ENCODE measurements around the gene KLF17. TPM values are rescaled to one million over a fixed set of nuclear protein-coding genes. Genes with fewer than 3 reads are reported as not detected.

KLF17 gene
- total RNA-seq, 1 experiment from 2014 or later = not detected

DNA sequence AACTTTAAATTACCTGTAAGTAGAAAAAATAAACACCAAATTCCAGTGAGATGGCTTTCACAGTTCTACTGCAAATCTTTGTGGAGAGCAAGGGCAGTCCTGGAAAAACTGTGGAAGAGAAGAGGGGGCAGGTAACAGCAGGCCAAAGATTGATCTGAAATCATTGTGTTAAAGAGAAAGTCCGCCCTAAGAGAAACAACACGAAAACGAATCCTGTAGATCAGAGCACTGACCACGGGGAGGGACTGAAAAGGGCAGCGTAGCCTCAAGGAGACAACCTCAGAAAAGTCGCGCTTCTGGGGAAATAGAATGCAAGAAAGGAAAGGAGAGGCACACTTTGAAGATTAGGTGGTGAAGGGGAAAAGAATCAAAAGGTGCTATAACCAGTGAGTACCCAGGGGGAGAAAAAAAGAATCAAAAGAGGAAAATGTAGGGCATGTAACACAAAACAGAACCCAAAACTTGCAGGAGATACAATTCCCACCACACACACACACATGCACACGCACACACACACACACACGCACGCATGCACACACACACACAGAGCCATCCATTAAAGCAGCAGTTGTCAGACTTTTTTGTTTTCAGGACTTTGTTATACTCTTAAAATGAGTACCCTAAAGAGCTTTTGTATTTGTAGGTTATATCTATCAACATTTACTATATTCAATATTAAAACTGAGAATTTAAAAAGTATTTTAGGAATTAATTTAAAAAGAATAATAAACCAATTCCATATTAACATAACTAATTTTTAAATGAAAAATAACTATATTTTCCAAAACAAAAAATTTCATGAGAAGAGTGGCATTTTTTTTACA is 28.0 kb upstream of the KLF17 start:
- no peak overlapping the region for H3K27ac ChIP-seq
- H3K4me3 ChIP-seq = no peak overlapping the region
- no peak for DNase-seq (ENCODE audit: low read depth in 1 of 2, low spot score in 2 of 2)
- 0 out of 2 replicates have a peak, but pooled peaks cover 4% of the 10 kb centered on the region for H3K9me3 ChIP-seq (replicated peaks)
- H3K27me3 ChIP-seq (replicated peaks) = no peaks in the 10 kb centered on the region
- H3K36me3 ChIP-seq = no peaks in the 10 kb centered on the region
- peaks cover 4% of the 10 kb centered on the region; the same call in 1 of the 2 replicates for H3K4me1 ChIP-seq (replicated peaks)

DNA sequence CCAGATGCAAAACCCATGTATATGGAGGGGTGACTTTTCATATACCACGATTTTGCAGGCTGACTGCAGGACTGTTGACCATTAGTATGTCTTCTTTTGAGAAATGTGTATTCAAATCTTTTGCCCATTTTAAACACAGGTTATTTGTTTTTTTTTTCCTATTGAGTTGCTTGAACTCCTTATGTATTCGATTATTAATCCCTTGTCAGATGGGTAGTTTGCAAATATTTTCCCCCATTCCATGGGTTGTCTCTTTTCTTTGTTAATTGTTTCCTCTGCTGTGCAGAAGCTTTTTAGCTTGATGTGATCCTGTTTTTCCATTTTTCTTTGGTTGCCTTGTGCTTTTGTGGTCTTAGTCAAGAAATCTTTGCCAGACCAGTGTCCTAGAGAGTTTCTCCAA is 24.6 kb upstream of the KLF17 start:
- Histone ChIP-seq H3K4me3 (no peak overlapping the region), H3K4me1 (replicated peaks) (peaks cover 4% of the 10 kb centered on the region; the same call in 1 of the 2 replicates), H3K27ac (no peak overlapping the region), H3K36me3 (no peaks in the 10 kb centered on the region), H3K27me3 (replicated peaks) (no peaks in the 10 kb centered on the region), H3K9me3 (replicated peaks) (0 out of 2 replicates have a peak, but pooled peaks cover 4% of the 10 kb centered on the region)
- no peak for DNase-seq (ENCODE audit: low read depth in 1 of 2, low spot score in 2 of 2)

DNA sequence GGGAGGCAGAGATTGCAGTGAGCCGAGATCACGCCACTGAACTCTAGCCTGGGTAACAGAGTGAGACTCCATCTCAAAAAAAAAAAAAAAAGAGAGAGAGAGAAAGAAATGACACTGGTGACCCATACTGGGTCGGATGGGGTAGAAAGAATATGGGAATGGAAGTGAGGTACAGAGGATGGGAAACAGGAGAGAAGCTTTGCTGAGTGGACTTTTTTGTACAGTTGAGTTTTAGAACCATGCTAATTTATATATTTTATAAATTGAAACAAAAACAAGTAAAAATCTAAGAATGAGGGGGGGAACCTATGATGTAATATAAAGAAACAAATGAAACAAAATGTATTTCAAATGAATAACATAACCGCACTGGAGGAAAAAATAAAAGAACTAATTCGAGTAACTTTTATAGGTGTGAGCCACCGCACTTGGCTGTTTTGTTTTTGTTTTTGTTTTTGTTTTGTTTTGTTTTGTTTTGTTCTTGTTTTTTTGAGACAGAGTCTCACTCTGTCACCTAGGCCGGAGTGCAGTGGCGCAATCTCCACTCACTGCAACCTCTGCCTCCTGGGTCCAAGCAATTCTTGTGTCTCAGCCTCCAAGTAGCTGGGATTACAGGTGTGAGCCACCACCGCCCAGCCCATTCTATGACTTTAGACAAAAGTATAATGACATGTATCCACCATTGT is 18.3 kb upstream of the KLF17 start:
- Histone ChIP-seq H3K27me3 (replicated peaks) (no peaks in the 10 kb centered on the region), H3K27ac (no peak overlapping the region), H3K4me3 (no peak overlapping the region), H3K4me1 (replicated peaks) (no peaks in the 10 kb centered on the region), H3K36me3 (no peaks in the 10 kb centered on the region), H3K9me3 (replicated peaks) (no peaks in the 10 kb centered on the region)
- DNase-seq (ENCODE audit: low read depth in 1 of 2, low spot score in 2 of 2) = no peak

DNA sequence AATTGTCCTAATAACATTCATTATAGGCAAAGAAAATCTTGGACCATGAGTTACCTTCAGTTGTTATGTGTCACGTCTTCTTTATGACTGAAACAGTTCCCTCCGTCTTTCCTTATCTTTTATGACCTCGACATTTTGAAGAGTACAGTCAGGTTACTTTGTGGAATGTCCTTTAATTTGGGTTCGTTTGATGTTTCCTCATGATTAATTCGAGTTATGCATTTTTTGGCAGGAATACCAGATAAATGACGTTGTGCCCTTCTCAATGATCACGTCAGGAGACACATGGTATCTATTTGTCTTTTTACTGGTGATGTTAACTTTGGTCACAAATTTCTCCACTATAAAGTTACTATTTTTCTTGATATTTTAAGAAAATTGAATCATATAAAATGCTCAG is 17.3 kb upstream of the KLF17 start:
- no peak overlapping the region for H3K27ac ChIP-seq
- H3K4me3 ChIP-seq = no peak overlapping the region
- no peaks in the 10 kb centered on the region for H3K27me3 ChIP-seq (replicated peaks)
- no peaks in the 10 kb centered on the region for H3K4me1 ChIP-seq (replicated peaks)
- H3K36me3 ChIP-seq = no peaks in the 10 kb centered on the region
- no peak for DNase-seq (ENCODE audit: low read depth in 1 of 2, low spot score in 2 of 2)
- H3K9me3 ChIP-seq (replicated peaks) = no peaks in the 10 kb centered on the region

DNA sequence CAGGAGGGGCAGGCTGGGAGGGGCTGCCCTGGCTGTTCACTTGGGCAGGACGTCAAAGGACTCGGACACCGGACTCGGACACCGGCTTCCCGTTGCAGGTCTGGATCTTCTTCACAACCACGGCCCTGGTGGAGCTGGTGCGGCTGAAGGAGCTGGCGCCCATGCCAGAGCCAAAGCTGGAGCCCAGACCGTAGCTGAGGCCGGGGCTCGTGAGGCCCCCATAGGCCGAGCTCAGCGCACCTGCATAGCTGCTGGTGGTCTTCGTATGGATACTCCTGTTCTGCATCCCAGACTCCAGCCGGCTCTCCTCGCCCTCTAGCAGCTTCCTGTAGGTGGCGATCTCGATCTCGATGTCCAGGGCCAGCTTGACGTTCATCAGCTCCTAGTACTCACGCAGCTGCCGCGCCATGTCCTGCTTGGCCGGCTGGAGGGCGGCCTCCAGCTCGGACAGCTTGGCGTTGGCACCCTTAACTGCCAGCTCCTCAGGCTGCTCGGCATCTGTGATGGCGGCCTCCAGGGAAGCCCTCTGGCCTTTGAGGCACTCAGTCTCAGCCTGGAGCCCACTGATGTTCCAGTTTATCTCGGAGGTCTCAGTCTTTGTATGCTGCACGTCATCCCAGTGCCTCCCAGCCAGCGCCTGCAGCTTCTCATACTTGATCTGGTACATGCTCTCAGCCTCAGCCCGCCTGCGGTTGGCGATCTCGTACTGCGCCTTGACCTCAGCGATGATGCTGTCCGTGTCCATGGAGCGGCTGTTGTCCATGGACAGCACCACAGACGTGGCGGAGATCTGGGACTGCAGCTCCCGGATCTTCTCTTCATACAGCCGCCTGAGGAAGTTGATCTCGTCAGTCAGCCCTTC is 15.1 kb upstream of the KLF17 start:
- peak in 1 of 2 experiments; percentile 12 for DNase-seq (ENCODE audit: low read depth in 1 of 2, low spot score in 2 of 2)
- Histone ChIP-seq H3K36me3 (no peaks in the 10 kb centered on the region), H3K4me3 (no peak overlapping the region), H3K4me1 (replicated peaks) (no peaks in the 10 kb centered on the region), H3K27ac (no peak overlapping the region), H3K27me3 (replicated peaks) (no peaks in the 10 kb centered on the region; the same call in 1 of the 2 replicates), H3K9me3 (replicated peaks) (no peaks in the 10 kb centered on the region)

DNA sequence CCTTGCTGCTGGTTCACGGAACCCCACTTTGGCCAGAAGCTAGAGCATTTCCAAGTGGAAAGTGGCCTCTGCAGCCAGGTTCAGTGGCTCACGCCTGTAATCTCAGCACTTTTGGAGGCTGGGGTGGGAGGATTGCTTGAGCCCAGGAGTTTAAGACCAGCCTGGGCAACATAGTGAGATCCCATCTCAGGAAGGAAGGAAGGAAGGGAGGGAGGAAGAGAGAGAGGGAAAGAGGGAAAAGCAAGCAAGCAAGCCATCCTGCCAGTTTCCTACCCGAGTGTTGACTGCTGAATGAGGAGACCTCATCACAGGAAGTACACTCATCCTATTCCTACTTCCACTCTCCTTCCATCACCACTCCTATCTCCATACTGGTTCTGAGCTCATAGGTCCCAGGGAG is 12.8 kb upstream of the KLF17 start:
- Histone ChIP-seq H3K27ac (no peak overlapping the region), H3K36me3 (no peaks in the 10 kb centered on the region), H3K27me3 (replicated peaks) (no peaks in the 10 kb centered on the region; the same call in 1 of the 2 replicates), H3K4me3 (no peak overlapping the region), H3K9me3 (replicated peaks) (no peaks in the 10 kb centered on the region), H3K4me1 (replicated peaks) (no peaks in the 10 kb centered on the region)
- DNase-seq (ENCODE audit: low read depth in 1 of 2, low spot score in 2 of 2) = no peak

DNA sequence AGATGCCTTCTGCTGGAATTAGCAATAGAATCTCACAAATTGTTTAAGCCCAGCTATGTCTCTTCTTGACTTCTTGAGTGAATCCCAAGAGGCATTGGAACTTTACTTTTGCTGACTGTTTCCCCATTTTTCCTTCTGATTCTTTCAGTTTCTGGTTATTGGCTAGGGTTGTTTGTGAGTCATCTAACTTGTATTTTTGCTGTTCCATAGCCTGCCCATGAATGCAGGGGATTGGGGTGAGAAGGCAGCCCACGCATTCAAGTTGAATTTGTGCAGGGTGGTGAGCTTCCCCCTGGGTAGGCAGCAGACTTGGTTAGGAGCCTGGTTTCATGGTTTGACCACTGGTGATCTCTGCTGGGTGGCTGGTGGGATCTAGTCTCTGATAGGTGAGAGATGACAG is 10.4 kb upstream of the KLF17 start:
- DNase-seq (ENCODE audit: low read depth in 1 of 2, low spot score in 2 of 2) = peak in 1 of 2 experiments; percentile 14
- Histone ChIP-seq H3K4me3 (no peak overlapping the region), H3K36me3 (no peaks in the 10 kb centered on the region), H3K4me1 (replicated peaks) (no peaks in the 10 kb centered on the region), H3K27ac (no peak overlapping the region), H3K27me3 (replicated peaks) (no peaks in the 10 kb centered on the region; the same call in 1 of the 2 replicates), H3K9me3 (replicated peaks) (no peaks in the 10 kb centered on the region)

DNA sequence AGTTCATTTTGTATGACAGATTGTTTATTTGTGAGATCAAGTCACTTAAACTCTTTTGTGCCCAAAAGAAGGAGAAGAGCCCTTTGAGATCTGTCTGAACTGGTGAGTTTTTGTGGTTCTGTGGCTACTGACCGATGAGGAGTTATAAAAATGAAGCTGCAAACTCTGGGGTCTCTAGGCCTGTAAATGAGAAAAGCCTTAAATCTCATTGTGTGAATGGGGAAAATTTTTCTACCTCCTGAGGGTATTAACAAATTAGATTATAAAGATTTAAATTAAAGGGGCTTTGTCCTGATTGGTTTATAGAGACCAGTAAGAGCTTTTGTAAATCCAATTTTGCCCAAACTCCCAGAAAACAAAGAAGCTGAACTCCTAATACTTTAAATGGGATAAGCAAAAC is 9.7 kb upstream of the KLF17 start:
- no peak for DNase-seq (ENCODE audit: low read depth in 1 of 2, low spot score in 2 of 2)
- no peaks in the 10 kb centered on the region for H3K36me3 ChIP-seq
- H3K9me3 ChIP-seq (replicated peaks) = no peaks in the 10 kb centered on the region
- no peaks in the 10 kb centered on the region for H3K4me1 ChIP-seq (replicated peaks)
- no peak overlapping the region for H3K27ac ChIP-seq
- no peaks in the 10 kb centered on the region; the same call in 1 of the 2 replicates for H3K27me3 ChIP-seq (replicated peaks)
- no peak overlapping the region for H3K4me3 ChIP-seq

DNA sequence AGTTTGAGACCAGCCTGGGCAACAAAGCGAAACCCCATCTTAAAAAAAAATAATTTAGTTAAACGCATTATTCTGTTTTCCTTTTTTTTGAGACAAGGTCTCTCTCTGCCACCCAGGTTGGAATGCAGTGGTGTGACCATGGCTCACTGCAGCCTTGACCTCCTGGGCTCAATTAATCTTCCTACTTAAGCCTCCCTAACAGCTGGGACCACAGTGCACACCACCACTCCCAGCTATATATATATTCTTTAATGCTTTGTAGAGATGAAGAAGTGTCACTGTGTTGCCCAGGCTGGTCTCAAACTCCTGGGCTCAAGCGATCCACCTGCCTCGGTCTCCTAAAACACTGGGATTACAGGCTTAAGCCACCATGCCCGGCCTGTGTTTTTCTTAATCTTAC is 7.7 kb upstream of the KLF17 start:
- H3K4me1 ChIP-seq (replicated peaks) = no peaks in the 10 kb centered on the region
- no peaks in the 10 kb centered on the region for H3K36me3 ChIP-seq
- no peaks in the 10 kb centered on the region; the same call in 1 of the 2 replicates for H3K27me3 ChIP-seq (replicated peaks)
- no peak overlapping the region for H3K27ac ChIP-seq
- H3K4me3 ChIP-seq = no peak overlapping the region
- DNase-seq (ENCODE audit: low read depth in 1 of 2, low spot score in 2 of 2) = no peak
- H3K9me3 ChIP-seq (replicated peaks) = no peaks in the 10 kb centered on the region

DNA sequence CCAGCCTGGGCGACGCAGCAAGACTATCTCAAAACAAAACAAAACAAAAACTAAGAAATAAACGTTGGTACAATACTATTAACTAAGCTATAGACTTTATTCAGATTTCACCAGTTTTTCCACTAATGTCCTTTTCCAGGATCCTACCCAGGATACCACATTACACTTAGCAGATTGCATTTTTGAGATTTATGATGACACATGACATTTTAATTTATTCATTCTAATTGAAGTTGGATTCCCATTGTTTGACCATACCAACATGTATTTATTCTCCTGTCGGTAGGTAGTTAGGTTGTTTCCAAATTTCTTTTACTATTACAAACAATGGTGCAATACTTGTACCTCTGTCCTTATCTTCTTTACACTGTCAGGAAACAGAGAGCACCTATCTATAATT is 6.8 kb upstream of the KLF17 start:
- H3K27me3 ChIP-seq (replicated peaks) = no peaks in the 10 kb centered on the region; the same call in 1 of the 2 replicates
- no peak overlapping the region for H3K27ac ChIP-seq
- H3K36me3 ChIP-seq = no peaks in the 10 kb centered on the region
- no peaks in the 10 kb centered on the region for H3K4me1 ChIP-seq (replicated peaks)
- H3K9me3 ChIP-seq (replicated peaks) = no peaks in the 10 kb centered on the region
- no peak for DNase-seq (ENCODE audit: low read depth in 1 of 2, low spot score in 2 of 2)
- no peak overlapping the region for H3K4me3 ChIP-seq

DNA sequence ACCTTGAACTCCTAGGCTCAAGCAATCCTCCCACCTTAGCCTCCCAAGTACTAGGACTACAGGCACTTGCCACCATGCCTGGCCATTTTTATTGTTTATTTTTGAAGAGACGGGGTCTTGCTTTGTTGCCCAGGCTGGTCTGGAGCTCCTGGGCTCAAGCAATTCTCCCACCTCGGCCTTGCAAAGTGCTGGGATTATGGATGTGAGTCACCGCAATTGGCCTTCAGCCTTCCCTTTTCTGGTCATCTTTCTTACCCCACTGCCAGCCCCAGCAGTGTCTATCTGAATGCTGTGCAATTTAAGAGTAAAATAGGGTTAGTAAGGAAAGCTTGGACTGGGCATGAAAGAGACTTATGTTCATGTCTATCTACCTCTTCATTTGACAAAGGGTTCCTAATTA is 6.1 kb upstream of the KLF17 start:
- no peaks in the 10 kb centered on the region for H3K4me1 ChIP-seq (replicated peaks)
- no peak overlapping the region for H3K27ac ChIP-seq
- no peak for DNase-seq (ENCODE audit: low read depth in 1 of 2, low spot score in 2 of 2)
- H3K36me3 ChIP-seq = no peaks in the 10 kb centered on the region
- no peak overlapping the region for H3K4me3 ChIP-seq
- H3K27me3 ChIP-seq (replicated peaks) = no peaks in the 10 kb centered on the region; the same call in 1 of the 2 replicates
- H3K9me3 ChIP-seq (replicated peaks) = no peaks in the 10 kb centered on the region

DNA sequence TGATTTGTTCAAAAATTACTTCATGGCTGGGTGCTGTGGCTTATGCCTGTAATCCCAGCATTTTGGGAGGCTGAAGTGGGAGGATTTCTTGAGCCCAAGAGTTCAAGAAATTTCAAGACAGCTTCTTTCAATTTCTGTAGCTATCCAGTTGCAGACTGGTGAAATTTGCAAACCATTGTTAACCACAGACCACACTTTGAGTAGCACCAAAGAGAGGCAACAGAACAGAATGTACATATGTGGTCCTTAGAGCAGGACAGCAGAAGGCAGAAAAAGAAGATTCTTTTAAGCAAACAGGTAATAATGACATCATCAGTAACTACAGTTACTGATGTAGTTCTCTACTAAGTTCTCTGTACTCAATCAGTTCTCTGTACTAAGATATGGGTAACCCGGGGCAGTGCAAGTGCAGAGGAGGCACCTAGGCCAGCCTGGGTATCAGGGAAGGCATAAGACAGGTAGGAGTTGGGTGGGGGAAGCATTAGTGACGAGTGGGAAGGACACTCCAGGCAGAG is 5.5 kb upstream of the KLF17 start:
- Histone ChIP-seq H3K27me3 (replicated peaks) (no peaks in the 10 kb centered on the region), H3K9me3 (replicated peaks) (no peaks in the 10 kb centered on the region)
- DNase-seq (ENCODE audit: low read depth in 1 of 2, low spot score in 2 of 2) = no peak

DNA sequence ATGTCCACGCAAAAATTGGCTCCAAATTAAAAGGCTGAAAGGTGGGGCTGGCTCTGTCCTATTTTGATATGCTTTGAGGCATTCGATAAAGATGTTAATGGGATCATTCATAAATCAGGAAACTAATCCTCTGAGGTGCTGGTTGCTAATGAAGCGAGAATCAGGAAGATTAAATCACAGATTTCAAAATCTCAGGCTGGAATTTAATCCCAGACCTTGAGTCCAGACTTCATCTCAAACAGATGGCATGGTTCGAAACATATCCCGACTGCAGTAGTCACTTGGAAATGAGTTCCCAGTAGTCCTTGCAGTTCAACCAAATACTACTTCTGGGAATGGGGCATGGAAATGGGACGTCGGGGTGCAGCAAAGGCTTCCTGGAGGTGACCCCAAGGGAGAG is 4.5 kb upstream of the KLF17 start:
- Histone ChIP-seq H3K36me3 (no peaks in the 10 kb centered on the region), H3K9me3 (replicated peaks) (no peaks in the 10 kb centered on the region), H3K27ac (no peak overlapping the region), H3K27me3 (replicated peaks) (no peaks in the 10 kb centered on the region), H3K4me3 (no peak overlapping the region), H3K4me1 (replicated peaks) (no peaks in the 10 kb centered on the region)
- DNase-seq (ENCODE audit: low read depth in 1 of 2, low spot score in 2 of 2) = no peak

More for the DNA sequence above, 5.5 kb upstream of the KLF17 start:
- no peak overlapping the region for H3K27ac ChIP-seq
- no peaks in the 10 kb centered on the region for H3K4me1 ChIP-seq (replicated peaks)
- H3K36me3 ChIP-seq = no peaks in the 10 kb centered on the region
- H3K4me3 ChIP-seq = no peak overlapping the region
